ENCODE data around the gene MRGPRX3. TPM values are rescaled to one million over a fixed set of nuclear protein-coding genes. Genes with fewer than 3 reads are reported as not detected.
"Not testable (repeated sequence)": the region's sequence is repeated elsewhere in the genome, so short reads cannot be mapped to it uniquely, and the experiment has no call there.

The MRGPRX3 gene
- total and polyA plus RNA-seq, 12 donors, result not detected

GRCh38 chr11:18106688-18107087 is 25.7 kb upstream of the MRGPRX3 start:
- intact Hi-C loops (cut with DNase I), result loop anchor here in 1 of 2 donors (10.0 kb wide), 1 partner anchor 112 kb away; no protein-coding TSS in a partner anchor
- peaks cover 0 to 5% of the 10 kb centered on the region in 2 donors for H3K36me3 ChIP-seq (replicated peaks in 1 of 2)
- no peak overlapping the region for H3K4me3 ChIP-seq
- H3K27ac ChIP-seq, result no peak overlapping the region
- 79 to 86% (median 83%) methylated on average over 9 of the region's 9 CpGs for WGBS, 4 donors
- DNase-seq, result no peak
- TF ChIP-seq CTCF (IDR thresholded peaks at IDR 0.05) (no peak), POLR2A (IDR thresholded peaks at IDR 0.05) (no peak)
- H3K27me3 ChIP-seq, result no peaks in the 10 kb centered on the region
- H3K9me3 ChIP-seq (replicated peaks in 1 of 3), result no peaks in the 10 kb centered on the region
- H3K4me1 ChIP-seq (replicated peaks in 1 of 2), result peaks cover 4 to 15% of the 10 kb centered on the region in 2 donors

- DNase-seq, result no peak
- peaks cover 4 to 15% of the 10 kb centered on the region in 2 donors for H3K4me1 ChIP-seq (replicated peaks in 1 of 2)
- intact Hi-C loops (cut with DNase I), result loop anchor here in 1 of 2 donors (10.0 kb wide), 1 partner anchor 113 kb away; no protein-coding TSS in a partner anchor
- H3K27ac ChIP-seq, result no peak overlapping the region
- H3K9me3 ChIP-seq (replicated peaks in 1 of 3), result no peaks in the 10 kb centered on the region
- no peaks in the 10 kb centered on the region for H3K27me3 ChIP-seq
- 48 to 59% (median 54%) methylated on average over 3 of the region's 3 CpGs for WGBS, 4 donors
- no peak for TF ChIP-seq CTCF (IDR thresholded peaks at IDR 0.05)
- no peak for TF ChIP-seq POLR2A (IDR thresholded peaks at IDR 0.05)
- H3K4me3 ChIP-seq, result no peak overlapping the region
- H3K36me3 ChIP-seq (replicated peaks in 1 of 2), result no peaks in the 10 kb centered on the region
These were observed 24.1 kb upstream of the MRGPRX3 start for GRCh38 chr11:18108254-18108653.

GRCh38 chr11:18111005-18111404 is 21.4 kb upstream of the MRGPRX3 start:
- H3K4me3 ChIP-seq, result no peak overlapping the region
- H3K36me3 ChIP-seq (replicated peaks in 1 of 2), result no peaks in the 10 kb centered on the region
- TF ChIP-seq POLR2A (IDR thresholded peaks at IDR 0.05) (no peak), CTCF (IDR thresholded peaks at IDR 0.05) (no peak)
- H3K27ac ChIP-seq, result no peak overlapping the region
- no peaks in the 10 kb centered on the region for H3K4me1 ChIP-seq (replicated peaks in 1 of 2)
- H3K9me3 ChIP-seq (replicated peaks in 1 of 3), result no peaks in the 10 kb centered on the region
- WGBS, 4 donors, result 17 to 25% (median 19%) methylated on average over 2 of the region's 2 CpGs
- peaks cover 13% of the 10 kb centered on the region for H3K27me3 ChIP-seq
- no peak for DNase-seq
- intact Hi-C loops (cut with DNase I), result loop anchor here in 1 of 2 donors (10.0 kb wide), 1 partner anchor 654 kb away; no protein-coding TSS in a partner anchor

- TF ChIP-seq CTCF (IDR thresholded peaks at IDR 0.05), result peak; percentile 74 to 92 (median 84)
- TF ChIP-seq POLR2A (IDR thresholded peaks at IDR 0.05), result no peak
- peak; percentile 52 to 81 (median 62) for DNase-seq
- Histone ChIP-seq H3K27me3 (peaks cover 13% of the 10 kb centered on the region), H3K36me3 (replicated peaks in 1 of 2) (no peaks in the 10 kb centered on the region), H3K27ac (no peak overlapping the region), H3K9me3 (replicated peaks in 1 of 3) (no peaks in the 10 kb centered on the region), H3K4me3 (no peak overlapping the region), H3K4me1 (replicated peaks in 1 of 2) (no peaks in the 10 kb centered on the region)
- intact Hi-C loops (cut with DNase I), result loop anchor here in 1 of 2 donors (10.0 kb wide), 1 partner anchor 649 kb away; no protein-coding TSS in a partner anchor
- WGBS, 4 donors, result 0 to 2% (median 0%) methylated on average over 7 to 9 of the region's 9 CpGs
These were observed 16.8 kb upstream of the MRGPRX3 start for GRCh38 chr11:18115360-18116127.

GRCh38 chr11:18121331-18121828 is 11.0 kb upstream of the MRGPRX3 start:
- H3K27me3 ChIP-seq; H3K36me3 ChIP-seq (replicated peaks in 1 of 2); H3K4me3 ChIP-seq; H3K27ac ChIP-seq; intact Hi-C loops (cut with DNase I); H3K4me1 ChIP-seq (replicated peaks in 1 of 2); DNase-seq; H3K9me3 ChIP-seq (replicated peaks in 1 of 3): not testable (repeated sequence)
- WGBS, 4 donors, result 68 to 88% (median 78%) methylated on average over 8 to 20 of the region's 20 CpGs

GRCh38 chr11:18131115-18131514 is 1.3 kb upstream of the MRGPRX3 start:
- H3K27ac ChIP-seq; H3K4me1 ChIP-seq (replicated peaks in 1 of 2); H3K9me3 ChIP-seq (replicated peaks in 1 of 3); H3K4me3 ChIP-seq; H3K27me3 ChIP-seq; intact Hi-C loops (cut with DNase I); DNase-seq; H3K36me3 ChIP-seq (replicated peaks in 1 of 2): not testable (repeated sequence)
- WGBS, 4 donors, result 82 to 88% (median 86%) methylated on average over 4 of the region's 4 CpGs
